CD4-positive, alpha-beta memory T cell (primary cell): ENCODE data around the gene TNFSF4. TPM values are rescaled to one million over a fixed set of nuclear protein-coding genes. Genes with fewer than 3 reads are reported as not detected.

ENCODE experiments used
- CTCF ChIA-PET: fragments of 350-600 bp; sonication (Branson Sonifier 250); formaldehyde crosslinking; loops from one replicate; lab custom pipeline; 2021; ENCODE audit warnings: inconsistent platforms; ENCODE audit not compliant: partially characterized antibody; lab: Charles Lee
- POLR2A ChIA-PET: fragments of 350-600 bp; sonication (Branson Sonifier 250); formaldehyde crosslinking; loops from one replicate; lab custom pipeline; 2021; ENCODE audit not compliant: partially characterized antibody; lab: Charles Lee
- DNase-seq, 5 donors: peaks; one replicate each; pipeline versions ENCODE4 v3.0.0 to v3.0.0-alpha.2; 2020 to 2022; ENCODE audit warnings: mixed read lengths in 1 of 5
- H3K27ac ChIP-seq: one replicate; pipeline ENCODE4 v1.7.0; 2013; ENCODE audit warnings: low read depth, low read length
- H3K27me3 ChIP-seq: 2 replicates; pipeline ENCODE4 v1.7.0; 2013; ENCODE audit warnings: mild to moderate bottlenecking, low read length, moderate library complexity; ENCODE audit not compliant: insufficient read depth
- H3K36me3 ChIP-seq: 2 replicates; pipeline ENCODE4 v1.7.0; 2013; ENCODE audit warnings: mild to moderate bottlenecking, low read length, moderate library complexity; ENCODE audit not compliant: insufficient read depth
- H3K4me1 ChIP-seq: 2 replicates; pipeline ENCODE4 v1.7.0; 2013; ENCODE audit warnings: mild to moderate bottlenecking, low read length, moderate library complexity; ENCODE audit not compliant: insufficient read depth
- H3K4me3 ChIP-seq, 2 donors: one replicate each; pipeline ENCODE4 v1.7.0; 2013; ENCODE audit warnings: low read length in 2 of 2, mild to moderate bottlenecking in 1 of 2
- H3K9me3 ChIP-seq, 2 donors: one replicate each; pipeline ENCODE4 v1.7.0; 2013; ENCODE audit warnings: low read length in 2 of 2, control low read depth in 1 of 2; ENCODE audit not compliant: control insufficient read depth in 1 of 2
- H3K27ac Mint-ChIP-seq, 7 donors: one replicate each; pipeline ENCODE4 v1.8.0; 2020 to 2021; ENCODE audit warnings: mixed read lengths in 7 of 7, mild to moderate bottlenecking in 6 of 7, inconsistent platforms in 3 of 7, moderate library complexity in 3 of 7
- H3K27me3 Mint-ChIP-seq, 2 donors: one replicate each; pipeline ENCODE4 v1.8.0; 2020 to 2021; ENCODE audit warnings: mixed read lengths in 2 of 2
- H3K36me3 Mint-ChIP-seq, 2 donors: one replicate each; pipeline ENCODE4 v1.8.0; 2020 to 2021; ENCODE audit warnings: mixed read lengths in 2 of 2, inconsistent platforms in 1 of 2, mild to moderate bottlenecking in 1 of 2
- H3K4me1 Mint-ChIP-seq, 4 donors: one replicate each; pipeline ENCODE4 v1.8.0; 2020 to 2021; ENCODE audit warnings: mixed read lengths in 4 of 4, mild to moderate bottlenecking in 1 of 4
- H3K4me3 Mint-ChIP-seq, 8 donors: one replicate each; pipeline ENCODE4 v1.8.0; 2020 to 2021; ENCODE audit warnings: mixed read lengths in 8 of 8, mild to moderate bottlenecking in 7 of 8, moderate library complexity in 6 of 8, inconsistent platforms in 3 of 8
- H3K9me3 Mint-ChIP-seq, 8 donors: one replicate each; pipeline ENCODE4 v1.8.0; 2020 to 2021; ENCODE audit warnings: mixed read lengths in 8 of 8, mild to moderate bottlenecking in 5 of 8, inconsistent platforms in 3 of 8, moderate library complexity in 1 of 8
- intact Hi-C: fragments of 100-400 bp; cut with micrococcal nuclease; formaldehyde crosslinking; loops from one replicate; pipeline ENCODE4 v1.15.1; 2023
- polyA plus RNA-seq, 2 donors: library from polyadenylated mRNA; unstranded; fragments of 300-500 nt; fragmentation: Illumina TruSeq; gene quantifications; one replicate each; pipeline ENCODE4 v1.2.3, GENCODE V29; 2021
- total RNA-seq, 2 experiments: library from RNA; stranded (reverse); gene quantifications; one replicate each; pipeline ENCODE4 v1.2.3, GENCODE V29; 2021

TNFSF4 gene
- total RNA-seq (1 to 10 TPM; 3.9 TPM), polyA plus RNA-seq (under 1 TPM; 0.18 to 0.96 TPM)

- Histone ChIP-seq H3K9me3 (no peaks in the 10 kb centered on the region), H3K27ac (no peak within 1 kb of the TSS), H3K27me3 (no peaks in the 10 kb centered on the region), H3K36me3 (no peaks in the 10 kb centered on the region), H3K4me1 (peaks cover 41% of the 10 kb centered on the region), H3K4me3 (peak within 1 kb of the TSS in 1 of 2 donors; percentile 9)
- Mint-ChIP-seq H3K27me3 (no peaks in the 10 kb centered on the region), H3K27ac (peak within 1 kb of the TSS; percentile 66 to 85 (median 83)), H3K4me1 (peaks cover 31 to 70% (median 44%) of the 10 kb centered on the region in 4 donors), H3K36me3 (no peaks in the 10 kb centered on the region), H3K9me3 (no peaks in the 10 kb centered on the region), H3K4me3 (peak within 1 kb of the TSS; percentile 4 to 82 (median 76))
- CTCF ChIA-PET = interaction anchor here (1.5 to 10.3 kb wide), 3 partner anchors 9 to 463 kb away, joined by 3 to 242 read pairs (median 205); no protein-coding TSS in a partner anchor
- peak in 1 of 5 donors; percentile 3 for DNase-seq
- POLR2A ChIA-PET = interaction anchor here (0.9 kb wide), 1 partner anchor 381 kb away, joined by 4 read pairs; no protein-coding TSS in a partner anchor
- intact Hi-C loops = loop anchor here (10.0 kb wide), 1 partner anchor 1538 kb away; no protein-coding TSS in a partner anchor
These were observed at the start of gene TNFSF4 for GRCh38 chr1:173206816-173207568. TNFSF4 (minus strand) TSS chr1:173207331; CDS start chr1:173207176, 155 bp downstream.

GRCh38 chr1:173255214-173255813 is 48.2 kb upstream of the TNFSF4 start:
- no peak for DNase-seq
- CTCF ChIA-PET = interaction anchor here (0.9 to 1.3 kb wide), 5 partner anchors 10 to 511 kb away, joined by 3 read pairs; no protein-coding TSS in a partner anchor
- H3K9me3 Mint-ChIP-seq = peaks cover 2 to 14% (median 7%) of the 10 kb centered on the region in 8 donors

DNA sequence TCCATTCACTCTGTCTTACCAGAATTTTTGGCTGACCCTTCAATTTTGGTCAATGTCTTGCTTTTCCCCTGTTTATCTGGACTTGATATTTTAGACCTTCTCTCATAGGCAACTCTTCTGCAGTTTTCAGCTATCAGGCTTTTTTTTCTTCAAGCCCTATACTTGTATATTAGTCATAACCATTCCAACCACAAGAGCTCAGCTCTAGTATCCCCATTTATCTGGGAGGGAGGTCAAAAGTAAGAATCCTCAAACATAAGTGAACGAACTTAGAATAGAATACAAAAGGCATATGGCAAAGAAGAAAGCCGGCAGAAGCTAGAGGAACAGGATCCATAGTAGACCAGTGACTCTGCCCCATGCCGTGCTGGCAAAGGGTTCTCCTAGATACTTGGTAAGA is 45.9 kb upstream of the TNFSF4 start:
- intact Hi-C loops = no loop called here
- no peak for DNase-seq

More at GRCh38 chr1:173255214-173255813, 48.2 kb upstream of the TNFSF4 start:
- Histone ChIP-seq H3K9me3 (peaks cover 0 to 2% of the 10 kb centered on the region in 2 donors), H3K36me3 (no peaks in the 10 kb centered on the region), H3K4me1 (peaks cover 3% of the 10 kb centered on the region), H3K27me3 (no peaks in the 10 kb centered on the region), H3K27ac (no peak overlapping the region), H3K4me3 (no peak overlapping the region)
- Mint-ChIP-seq H3K36me3 (peaks cover 6 to 8% of the 10 kb centered on the region in 2 donors), H3K4me1 (no peaks in the 10 kb centered on the region), H3K27ac (no peak overlapping the region), H3K4me3 (no peak overlapping the region), H3K27me3 (no peaks in the 10 kb centered on the region)
- intact Hi-C loops = no loop called here
- POLR2A ChIA-PET = no interaction called here

GRCh38 chr1:173249349-173249748 is 42.2 kb upstream of the TNFSF4 start:
- CTCF ChIA-PET = no interaction called here

More for the DNA sequence above, 45.9 kb upstream of the TNFSF4 start:
- Histone ChIP-seq H3K36me3 (no peaks in the 10 kb centered on the region), H3K9me3 (no peaks in the 10 kb centered on the region), H3K4me1 (peaks cover 3% of the 10 kb centered on the region), H3K27ac (no peak overlapping the region), H3K4me3 (no peak overlapping the region), H3K27me3 (no peaks in the 10 kb centered on the region)
- ChIA-PET POLR2A (no interaction called here), CTCF (no interaction called here)
- Mint-ChIP-seq H3K27me3 (no peaks in the 10 kb centered on the region), H3K9me3 (peaks cover 0 to 3% (median 0%) of the 10 kb centered on the region in 8 donors), H3K4me3 (no peak overlapping the region), H3K27ac (no peak overlapping the region), H3K36me3 (no peaks in the 10 kb centered on the region), H3K4me1 (no peaks in the 10 kb centered on the region)

DNA sequence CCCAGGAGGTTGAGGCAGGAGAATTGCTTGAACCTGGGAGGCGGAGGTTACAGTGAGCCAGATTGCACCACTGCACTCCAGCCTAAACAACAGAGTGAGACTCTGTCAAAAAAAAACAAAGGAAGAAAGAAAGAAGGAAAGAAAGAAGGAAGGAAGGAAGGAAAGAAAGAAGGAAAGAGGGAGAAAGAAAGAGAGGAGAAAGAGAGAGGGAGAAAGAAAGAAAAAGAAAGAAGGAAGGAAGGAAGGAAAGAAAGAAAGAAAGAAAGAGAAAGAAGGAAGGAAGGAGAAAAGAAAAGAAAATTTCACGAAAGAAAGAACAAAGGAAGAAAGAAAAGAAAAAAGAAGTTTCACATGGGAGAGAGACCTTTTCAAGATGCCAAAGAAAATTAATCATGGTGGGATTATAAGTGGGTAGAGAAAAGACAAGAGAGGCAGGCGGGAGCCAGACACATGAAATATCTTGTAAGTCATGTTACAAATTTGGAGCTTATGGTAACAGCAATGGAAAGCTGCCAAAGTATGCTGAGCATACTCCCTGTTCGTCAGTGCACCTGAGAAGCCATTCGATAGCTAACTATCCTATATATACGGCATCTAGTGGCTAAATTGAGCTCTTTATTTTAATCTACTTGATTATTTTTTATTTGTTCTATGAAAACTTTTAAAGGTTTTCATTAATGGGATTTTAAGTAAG is 41.3 kb upstream of the TNFSF4 start:
- intact Hi-C loops = loop anchor here (5.0 kb wide), 1 partner anchor 49 kb away; no protein-coding TSS in a partner anchor
- Histone ChIP-seq H3K27me3 (no peaks in the 10 kb centered on the region), H3K4me1 (no peaks in the 10 kb centered on the region), H3K4me3 (no peak overlapping the region), H3K36me3 (no peaks in the 10 kb centered on the region), H3K9me3 (peaks cover 0 to 4% of the 10 kb centered on the region in 2 donors), H3K27ac (no peak overlapping the region)
- POLR2A ChIA-PET = no interaction called here
- Mint-ChIP-seq H3K27ac (peak overlapping the region in 1 of 7 donors; percentile 19), H3K27me3 (no peaks in the 10 kb centered on the region), H3K36me3 (peaks cover 1 to 10% of the 10 kb centered on the region in 2 donors), H3K4me1 (no peaks in the 10 kb centered on the region), H3K4me3 (no peak overlapping the region), H3K9me3 (peaks cover 6 to 14% (median 11%) of the 10 kb centered on the region in 8 donors)
- CTCF ChIA-PET = no interaction called here
- DNase-seq = no peak

More at GRCh38 chr1:173249349-173249748, 42.2 kb upstream of the TNFSF4 start:
- Mint-ChIP-seq H3K36me3 (peaks cover 0 to 5% of the 10 kb centered on the region in 2 donors), H3K9me3 (peaks cover 0 to 6% (median 4%) of the 10 kb centered on the region in 8 donors), H3K4me1 (no peaks in the 10 kb centered on the region), H3K27me3 (no peaks in the 10 kb centered on the region), H3K27ac (no peak overlapping the region), H3K4me3 (no peak overlapping the region)
- no peak for DNase-seq
- Histone ChIP-seq H3K9me3 (no peaks in the 10 kb centered on the region), H3K36me3 (no peaks in the 10 kb centered on the region), H3K4me3 (no peak overlapping the region), H3K4me1 (no peaks in the 10 kb centered on the region), H3K27me3 (no peaks in the 10 kb centered on the region), H3K27ac (no peak overlapping the region)
- intact Hi-C loops = loop anchor here (5.0 kb wide), 1 partner anchor 48 kb away; no protein-coding TSS in a partner anchor
- POLR2A ChIA-PET = no interaction called here

DNA sequence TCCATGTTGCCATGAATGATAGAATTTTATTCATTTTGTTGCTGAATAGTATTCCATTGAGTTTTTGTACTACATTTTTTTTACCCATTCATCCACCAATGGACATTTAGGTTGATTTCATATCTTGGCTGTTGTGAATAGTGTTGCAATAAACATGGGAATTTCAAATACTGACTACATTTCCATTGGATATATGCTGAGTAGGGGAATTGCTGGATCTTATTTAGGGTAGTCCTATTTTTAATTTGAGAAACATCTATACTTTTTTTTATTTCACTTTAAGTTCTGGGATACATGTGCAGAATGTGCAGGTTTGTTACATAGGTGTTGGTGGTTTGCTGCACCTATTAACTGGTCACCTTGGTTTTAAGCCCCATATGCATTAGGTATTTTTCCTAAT is 38.8 kb upstream of the TNFSF4 start:
- no peak for DNase-seq
- Mint-ChIP-seq H3K4me3 (no peak overlapping the region), H3K27me3 (no peaks in the 10 kb centered on the region), H3K27ac (no peak overlapping the region), H3K36me3 (peaks cover 10 to 29% of the 10 kb centered on the region in 2 donors), H3K9me3 (peaks cover 4 to 36% (median 25%) of the 10 kb centered on the region in 8 donors), H3K4me1 (no peaks in the 10 kb centered on the region)
- CTCF ChIA-PET = no interaction called here
- intact Hi-C loops = loop anchor here (5.0 kb wide), 1 partner anchor 51 kb away; no protein-coding TSS in a partner anchor
- POLR2A ChIA-PET = no interaction called here
- no peak overlapping the region for H3K4me3 ChIP-seq
- H3K4me1 ChIP-seq = no peaks in the 10 kb centered on the region
- H3K27me3 ChIP-seq = no peaks in the 10 kb centered on the region
- H3K36me3 ChIP-seq = no peaks in the 10 kb centered on the region
- peaks cover 0 to 7% of the 10 kb centered on the region in 2 donors for H3K9me3 ChIP-seq
- H3K27ac ChIP-seq = no peak overlapping the region
